ENCODE results near the gene NLRC3. TPM values are rescaled to one million over a fixed set of nuclear protein-coding genes. Genes with fewer than 3 reads are reported as not detected.
"Not testable (repeated sequence)": the region's sequence is repeated elsewhere in the genome, so short reads cannot be mapped to it uniquely, and the experiment has no call there.

The NLRC3 gene, protein sequence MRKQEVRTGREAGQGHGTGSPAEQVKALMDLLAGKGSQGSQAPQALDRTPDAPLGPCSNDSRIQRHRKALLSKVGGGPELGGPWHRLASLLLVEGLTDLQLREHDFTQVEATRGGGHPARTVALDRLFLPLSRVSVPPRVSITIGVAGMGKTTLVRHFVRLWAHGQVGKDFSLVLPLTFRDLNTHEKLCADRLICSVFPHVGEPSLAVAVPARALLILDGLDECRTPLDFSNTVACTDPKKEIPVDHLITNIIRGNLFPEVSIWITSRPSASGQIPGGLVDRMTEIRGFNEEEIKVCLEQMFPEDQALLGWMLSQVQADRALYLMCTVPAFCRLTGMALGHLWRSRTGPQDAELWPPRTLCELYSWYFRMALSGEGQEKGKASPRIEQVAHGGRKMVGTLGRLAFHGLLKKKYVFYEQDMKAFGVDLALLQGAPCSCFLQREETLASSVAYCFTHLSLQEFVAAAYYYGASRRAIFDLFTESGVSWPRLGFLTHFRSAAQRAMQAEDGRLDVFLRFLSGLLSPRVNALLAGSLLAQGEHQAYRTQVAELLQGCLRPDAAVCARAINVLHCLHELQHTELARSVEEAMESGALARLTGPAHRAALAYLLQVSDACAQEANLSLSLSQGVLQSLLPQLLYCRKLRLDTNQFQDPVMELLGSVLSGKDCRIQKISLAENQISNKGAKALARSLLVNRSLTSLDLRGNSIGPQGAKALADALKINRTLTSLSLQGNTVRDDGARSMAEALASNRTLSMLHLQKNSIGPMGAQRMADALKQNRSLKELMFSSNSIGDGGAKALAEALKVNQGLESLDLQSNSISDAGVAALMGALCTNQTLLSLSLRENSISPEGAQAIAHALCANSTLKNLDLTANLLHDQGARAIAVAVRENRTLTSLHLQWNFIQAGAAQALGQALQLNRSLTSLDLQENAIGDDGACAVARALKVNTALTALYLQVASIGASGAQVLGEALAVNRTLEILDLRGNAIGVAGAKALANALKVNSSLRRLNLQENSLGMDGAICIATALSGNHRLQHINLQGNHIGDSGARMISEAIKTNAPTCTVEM
- 0.06 and 0.21 TPM in 2 replicates for total RNA-seq (2014; rRNA removed; shearing (Covaris generic))

- no peak for DNase-seq (ENCODE audit: low read depth)
These were observed at the start of gene NLRC3 for GRCh38 chr16:3577302-3577752. Gene NLRC3 (minus strand): TSS chr16:3577403. CDS start chr16:3565036, 12,367 bp downstream.

GRCh38 chr16:3625911-3626732, 48.9 kb upstream of the NLRC3 start:
- no peak for DNase-seq (ENCODE audit: low read depth)

DNA sequence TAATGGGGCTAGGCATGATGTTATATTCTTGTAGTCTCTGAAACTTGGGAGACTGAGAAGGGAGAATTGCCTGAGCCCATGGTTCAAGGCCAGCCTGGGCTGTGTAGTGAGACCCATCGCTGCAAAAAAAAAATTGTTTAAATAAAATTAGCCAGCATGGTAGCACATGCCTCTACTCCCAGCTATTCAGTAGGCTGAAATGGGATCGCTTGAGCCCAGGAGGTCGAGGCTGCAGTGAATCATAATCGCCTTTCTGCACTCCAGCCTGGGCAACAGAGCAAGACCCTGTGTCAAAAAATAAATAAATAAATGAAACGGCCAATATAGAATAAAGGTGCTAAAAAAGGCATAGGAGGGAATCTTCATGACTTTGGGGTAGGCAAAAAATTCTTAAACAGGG, 48.1 kb upstream of the NLRC3 start:
- DNase-seq (ENCODE audit: low read depth), result no peak

- DNase-seq (ENCODE audit: low read depth), result no peak
These were observed 46.4 kb upstream of the NLRC3 start for GRCh38 chr16:3623642-3624041.

DNA sequence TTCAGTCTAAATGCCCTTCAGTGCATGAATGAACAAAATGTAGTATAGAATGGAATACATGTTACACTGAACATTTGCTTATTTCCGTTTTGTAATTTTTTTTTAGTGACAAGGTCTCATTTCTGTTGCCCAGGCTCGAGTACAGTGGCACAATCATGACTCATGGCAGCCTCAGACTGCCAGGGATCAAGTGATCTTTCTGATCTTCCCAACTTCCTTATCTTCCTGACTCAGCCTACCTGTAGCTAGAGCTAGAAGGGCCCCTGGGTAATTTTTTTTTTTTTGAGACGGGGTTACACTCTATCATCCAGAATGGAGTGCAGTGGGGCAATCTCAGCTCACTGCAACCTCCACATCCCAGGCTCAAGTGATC, 41.6 kb upstream of the NLRC3 start:
- peak; percentile 22 for DNase-seq (ENCODE audit: low read depth)

GRCh38 chr16:3612510-3613466, 35.6 kb upstream of the NLRC3 start:
- no peak for DNase-seq (ENCODE audit: low read depth)

GRCh38 chr16:3611146-3611975, 34.2 kb upstream of the NLRC3 start, which contains the start of gene SLX4:
Gene SLX4 (minus strand): TSS chr16:3611606. CDS start chr16:3608964, 2,642 bp downstream.
- peak; percentile 95 for DNase-seq (ENCODE audit: low read depth)

- DNase-seq (ENCODE audit: low read depth), result no peak
These were observed 33.5 kb upstream of the NLRC3 start for GRCh38 chr16:3610698-3611145.

DNA sequence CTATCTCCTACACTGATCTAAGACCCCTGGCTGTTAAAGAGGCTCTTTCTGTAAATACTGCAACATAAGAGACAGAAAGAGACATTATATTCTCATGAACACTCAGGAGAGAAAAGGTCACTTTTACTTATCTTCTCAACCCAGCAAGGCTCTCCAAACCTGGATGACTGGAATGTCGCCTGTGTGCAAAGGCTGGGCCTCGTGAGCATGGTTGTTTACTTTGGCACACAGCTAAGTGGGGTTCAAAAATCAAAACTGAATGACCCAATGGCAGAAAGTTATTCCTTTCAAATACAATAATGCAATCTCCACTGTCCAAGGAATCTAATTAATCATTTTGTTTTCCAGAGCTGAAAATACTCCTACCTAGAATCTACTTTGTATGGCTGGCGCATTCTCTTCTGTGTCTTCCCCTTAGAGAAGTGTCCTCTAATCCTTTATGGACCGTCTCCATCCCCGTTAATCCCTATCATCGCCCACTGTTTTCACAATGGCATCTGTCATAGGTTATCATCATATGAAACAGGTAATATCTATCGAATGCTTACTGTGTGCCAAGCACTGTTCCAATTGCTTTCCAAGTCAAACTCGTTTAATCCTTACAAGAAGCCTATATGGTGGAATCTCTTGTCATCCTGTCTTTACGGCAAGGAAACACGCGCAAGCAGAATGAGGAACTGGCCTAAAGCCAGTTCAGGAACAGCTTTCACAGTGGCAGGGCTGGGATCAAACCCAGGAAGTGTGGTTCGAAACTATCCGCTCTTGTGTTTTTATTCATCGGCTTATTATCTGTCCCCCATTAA, 32.9 kb upstream of the NLRC3 start:
- no peak for DNase-seq (ENCODE audit: low read depth)

- not testable (repeated sequence) for DNase-seq (ENCODE audit: low read depth)
These were observed 31.8 kb upstream of the NLRC3 start for GRCh38 chr16:3608976-3609375.

DNA sequence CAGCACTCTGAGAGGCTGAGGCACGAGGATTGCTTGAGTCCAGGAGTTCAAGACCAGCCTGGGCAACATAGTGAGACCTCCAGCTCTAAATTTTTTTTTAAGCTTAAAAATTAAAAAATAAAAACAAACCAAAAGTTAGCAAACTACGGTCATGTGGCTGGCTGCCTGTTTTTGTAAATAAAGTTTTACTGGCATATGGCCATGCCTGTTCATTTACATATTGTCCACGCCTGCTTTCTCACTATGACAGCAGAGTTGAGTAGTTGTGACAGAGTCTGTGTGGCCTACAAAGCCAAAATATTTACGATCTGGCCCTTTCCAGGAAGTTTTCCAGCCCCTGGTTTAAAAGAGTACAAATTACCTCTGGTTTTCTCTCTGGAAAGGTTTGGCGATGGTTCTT, 30.9 kb upstream of the NLRC3 start:
- DNase-seq (ENCODE audit: low read depth), result no peak

GRCh38 chr16:3607634-3608033, 30.4 kb upstream of the NLRC3 start:
- no peak for DNase-seq (ENCODE audit: low read depth)

- no peak for DNase-seq (ENCODE audit: low read depth)
These were observed 30.0 kb upstream of the NLRC3 start for GRCh38 chr16:3607161-3607560.

DNA sequence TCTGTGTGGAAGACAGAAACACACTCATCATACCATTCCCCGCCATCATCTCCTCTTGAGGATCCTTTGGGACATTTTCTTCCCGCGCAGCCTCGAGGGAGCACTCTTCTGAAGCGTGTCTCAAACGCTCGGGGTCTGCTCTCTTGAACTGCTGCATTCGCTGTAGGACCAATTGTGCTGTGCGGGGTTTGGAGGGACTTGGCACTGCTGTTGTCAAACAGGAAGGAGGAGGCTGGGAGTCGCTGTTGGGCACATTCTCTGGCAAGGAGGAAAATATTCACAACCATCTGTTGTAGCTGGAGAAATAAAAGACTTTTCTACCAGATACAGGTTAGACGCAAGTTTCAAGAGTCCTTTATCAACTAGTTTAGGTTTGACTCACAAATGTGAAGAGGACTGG, 29.2 kb upstream of the NLRC3 start:
- no peak for DNase-seq (ENCODE audit: low read depth)

- DNase-seq (ENCODE audit: low read depth), result no peak
These were observed 25.1 kb upstream of the NLRC3 start for GRCh38 chr16:3602320-3602653.

- no peak for DNase-seq (ENCODE audit: low read depth)
These were observed 24.6 kb upstream of the NLRC3 start for GRCh38 chr16:3601614-3602319.

DNA sequence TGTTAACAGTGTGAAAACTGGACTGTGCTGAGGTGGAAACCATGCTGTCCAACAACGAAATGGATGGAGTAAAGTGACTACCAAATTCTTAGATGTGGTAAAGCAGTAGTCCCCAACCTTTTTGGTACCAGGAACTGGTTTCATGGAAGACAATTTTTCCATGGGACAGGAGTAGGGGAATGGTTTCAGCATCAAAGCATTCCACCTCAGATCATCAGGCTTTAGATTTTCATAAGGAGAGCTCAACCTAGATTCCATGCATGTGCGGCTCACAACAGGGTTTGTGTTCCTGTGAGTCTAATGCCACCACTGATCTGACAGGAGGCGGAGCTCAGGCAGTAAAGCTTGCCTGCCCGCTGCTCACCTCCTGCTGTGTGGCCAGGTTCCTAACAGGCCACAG, 22.7 kb upstream of the NLRC3 start:
- DNase-seq (ENCODE audit: low read depth), result no peak

DNA sequence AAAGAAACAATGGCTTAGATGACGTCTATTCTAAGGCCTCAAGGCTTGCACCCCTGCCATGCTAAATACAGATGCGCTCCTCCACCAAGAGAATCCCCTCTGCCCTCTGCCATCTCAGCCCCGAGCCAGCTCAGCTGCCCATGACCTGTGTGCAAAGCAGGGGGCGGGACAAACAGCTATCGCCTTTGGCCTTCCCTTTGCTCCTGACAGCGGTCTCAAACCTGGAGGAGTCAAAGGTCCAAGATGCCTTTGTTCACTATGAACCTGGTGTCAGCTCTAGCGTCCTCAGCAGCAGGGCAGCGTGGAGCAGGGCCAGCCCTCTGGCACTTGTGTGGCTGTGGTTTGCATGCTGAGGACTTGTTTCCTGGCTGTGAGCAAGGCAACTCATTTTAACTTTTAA, 21.9 kb upstream of the NLRC3 start:
- DNase-seq (ENCODE audit: low read depth), result no peak

All from Daoy (cell line).